CD14-positive monocyte (primary cell): ENCODE measurements around the gene PANK4. TPM values are rescaled to one million over a fixed set of nuclear protein-coding genes. Genes with fewer than 3 reads are reported as not detected.

Source experiments
- DNase-seq, 3 donors: peaks; one replicate each; pipeline ENCODE4 v3.0.0-alpha.2; 2011 to 2022
- H2AFZ ChIP-seq: 2 replicates; pipeline ENCODE4 v1.6.0; 2012; ENCODE audit warnings: mild to moderate bottlenecking, low read depth, low read length, inconsistent platforms; ENCODE audit not compliant: insufficient read depth, poor library complexity, severe bottlenecking
- H3K27ac ChIP-seq, 2 donors: 1 replicate in 1 of 2; 2 replicates in 1 of 2; pipeline ENCODE4 v1.5.1; 2012 to 2013; ENCODE audit warnings: low read length in 2 of 2, control low read depth in 1 of 2, inconsistent platforms in 1 of 2, low read depth in 1 of 2, mild to moderate bottlenecking in 1 of 2
- H3K27me3 ChIP-seq, 2 donors: one replicate each; pipeline versions ENCODE4 v1.6.0 to v1.6.1; 2011 to 2013; ENCODE audit warnings: low read length in 2 of 2; ENCODE audit not compliant: control insufficient read depth in 2 of 2, insufficient read depth in 2 of 2
- H3K36me3 ChIP-seq, 2 donors: replicated peaks in 1 of 2; 1 replicate in 1 of 2; 2 replicates in 1 of 2; pipeline versions ENCODE4 v1.5.1 to v1.6.1; 2012 to 2013; ENCODE audit warnings: low read length in 2 of 2, control low read depth in 1 of 2, inconsistent platforms in 1 of 2, mild to moderate bottlenecking in 1 of 2; ENCODE audit not compliant: insufficient read depth in 2 of 2, control insufficient read depth in 1 of 2
- H3K4me1 ChIP-seq, 2 donors: 1 replicate in 1 of 2; 2 replicates in 1 of 2; pipeline versions ENCODE4 v1.5.1 to v1.6.1; 2012 to 2013; ENCODE audit warnings: low read length in 2 of 2, control low read depth in 1 of 2, inconsistent platforms in 1 of 2, mild to moderate bottlenecking in 1 of 2, moderate library complexity in 1 of 2; ENCODE audit not compliant: insufficient read depth in 2 of 2, control insufficient read depth in 1 of 2
- H3K4me2 ChIP-seq: replicated peaks from 2 replicates; pipeline ENCODE3; 2012; ENCODE audit warnings: low read length, moderate library complexity, mild to moderate bottlenecking; ENCODE audit not compliant: poor library complexity, severe bottlenecking; ENCODE audit errors: extremely low read depth
- H3K4me3 ChIP-seq, 3 experiments: fragments of 200-600 bp in 1 of 3; sonication (generic) in 1 of 3; replicated peaks in 1 of 3; 1 replicate in 2 of 3; 2 replicates in 1 of 3; pipeline ENCODE4 v1.5.1; 2011 to 2013; ENCODE audit warnings: low read length in 3 of 3, mild to moderate bottlenecking in 3 of 3, control low read depth in 2 of 3, low read depth in 2 of 3, inconsistent platforms in 1 of 3, moderate library complexity in 1 of 3
- H3K79me2 ChIP-seq: 2 replicates; pipeline ENCODE4 v1.6.0; 2012; ENCODE audit warnings: mild to moderate bottlenecking, control low read depth, inconsistent platforms, low read length, moderate library complexity; ENCODE audit not compliant: insufficient read depth
- H3K9ac ChIP-seq: 2 replicates; pipeline ENCODE4 v1.6.0; 2017; ENCODE audit warnings: low read length, mild to moderate bottlenecking; ENCODE audit not compliant: insufficient read depth, poor library complexity, severe bottlenecking
- H3K9me3 ChIP-seq, 2 donors: replicated peaks in 1 of 2; 1 replicate in 1 of 2; 2 replicates in 1 of 2; pipeline versions ENCODE4 v1.5.1 to v1.6.1; 2012 to 2013; ENCODE audit warnings: low read length in 2 of 2, control low read depth in 1 of 2; ENCODE audit not compliant: control insufficient read depth in 1 of 2, insufficient read depth in 1 of 2
- H4K20me1 ChIP-seq: 2 replicates; pipeline ENCODE4 v1.6.0; 2012; ENCODE audit warnings: mild to moderate bottlenecking, low read length, control low read depth, moderate library complexity; ENCODE audit not compliant: insufficient read depth
- H3K27ac Mint-ChIP-seq, 7 donors: one replicate each; pipeline ENCODE4 v1.8.0; 2020; ENCODE audit warnings: mild to moderate bottlenecking in 7 of 7, mixed read lengths in 7 of 7, moderate library complexity in 6 of 7, inconsistent platforms in 2 of 7
- H3K27me3 Mint-ChIP-seq, 3 donors: one replicate each; pipeline ENCODE4 v1.8.0; 2021 to 2022; ENCODE audit warnings: low read depth in 3 of 3, mild to moderate bottlenecking in 3 of 3, mixed read lengths in 3 of 3, moderate library complexity in 3 of 3, inconsistent platforms in 1 of 3
- H3K36me3 Mint-ChIP-seq, 2 donors: one replicate each; pipeline ENCODE4 v1.8.0; 2020; ENCODE audit warnings: mixed read lengths in 2 of 2, inconsistent platforms in 1 of 2, mild to moderate bottlenecking in 1 of 2
- H3K4me1 Mint-ChIP-seq: one replicate; pipeline ENCODE4 v1.8.0; 2020; ENCODE audit warnings: mild to moderate bottlenecking, mixed read lengths
- H3K4me3 Mint-ChIP-seq, 2 donors: one replicate each; pipeline ENCODE4 v1.8.0; 2020; ENCODE audit warnings: mild to moderate bottlenecking in 2 of 2, mixed read lengths in 2 of 2, moderate library complexity in 1 of 2
- H3K9me3 Mint-ChIP-seq, 7 donors: one replicate each; pipeline ENCODE4 v1.8.0; 2020 to 2022; ENCODE audit warnings: mixed read lengths in 7 of 7, mild to moderate bottlenecking in 6 of 7, moderate library complexity in 6 of 7, inconsistent platforms in 2 of 7
- CTCF ChIP-seq: fragments of 200-600 bp; IDR thresholded peaks from one replicate; pipeline ENCODE4 v1.8.0; 2022; ENCODE audit warnings: antibody characterized with exemption, mild to moderate bottlenecking
- WGBS: methylation state at CpG from one replicate; pipeline ENCODE4 v1.1.5; 2013; ENCODE audit warnings: missing lambda C conversion rate; ENCODE audit not compliant: insufficient coverage; 5-methylcytosine and 5-hydroxymethylcytosine counted together
- intact Hi-C, 2 donors: fragments of 100-400 bp; cut with micrococcal nuclease; formaldehyde crosslinking; loops; one replicate each; pipeline versions ENCODE4 v1.15.0 to v1.15.1; 2023
- polyA plus RNA-seq, 3 donors: library from polyadenylated mRNA; depleted of rRNA in 1 of 3; unstranded in 2 of 3; stranded (reverse) in 1 of 3; fragments of 300-500 nt in 2 of 3; fragments of >200 nt in 1 of 3; fragmentation: Illumina TruSeq in 2 of 3; gene quantifications; 1 replicate in 2 of 3; 2 replicates in 1 of 3; pipeline ENCODE4 v1.2.3, GENCODE V29; 2012 to 2021

Gene PANK4
- polyA plus RNA-seq, 3 donors, result 11.9 to 30.2 (median 13.7) TPM

DNA sequence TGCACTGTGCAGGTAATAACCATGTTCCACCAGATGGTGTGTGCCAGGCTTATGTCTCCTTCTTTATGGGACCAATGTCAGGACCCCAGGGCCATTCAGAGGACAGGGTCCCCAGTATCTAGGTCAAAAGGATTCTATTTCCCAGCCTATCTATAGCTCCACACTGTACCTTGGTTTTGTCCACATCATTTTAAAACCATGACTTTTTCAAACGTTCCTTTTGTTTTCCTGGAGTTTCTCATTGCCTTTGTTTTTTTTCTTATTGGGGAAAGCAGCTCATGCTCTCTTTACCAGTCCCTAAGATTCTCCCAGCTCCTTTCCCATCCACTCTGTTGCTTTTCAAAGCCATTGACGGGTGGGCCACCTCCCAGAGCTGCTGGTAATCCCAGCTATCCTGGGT is 37.7 kb downstream of the PANK4 start:
- Histone ChIP-seq H3K4me3 (no peak overlapping the region), H3K27ac (no peak overlapping the region), H3K27me3 (no peaks in the 10 kb centered on the region), H3K9me3 (peaks cover 11 to 22% of the 10 kb centered on the region in 2 donors), H3K4me2 (no peak overlapping the region), H3K4me1 (no peaks in the 10 kb centered on the region), H3K9ac (no peak overlapping the region), H4K20me1 (no peaks in the 10 kb centered on the region), H3K36me3 (no peaks in the 10 kb centered on the region), H3K79me2 (no peaks in the 10 kb centered on the region), H2AFZ (no peak overlapping the region)
- no CpG with 5 or more reads among the region's 2 CpGs for WGBS
- Mint-ChIP-seq H3K4me1 (no peaks in the 10 kb centered on the region), H3K4me3 (no peak overlapping the region), H3K36me3 (no peaks in the 10 kb centered on the region), H3K27ac (no peak overlapping the region), H3K27me3 (peaks cover 1 to 12% (median 4%) of the 10 kb centered on the region in 3 donors), H3K9me3 (peaks cover 13 to 20% (median 16%) of the 10 kb centered on the region in 7 donors)
- no peak for TF ChIP-seq CTCF
- no peak for DNase-seq
- intact Hi-C loops, result no loop called here

DNA sequence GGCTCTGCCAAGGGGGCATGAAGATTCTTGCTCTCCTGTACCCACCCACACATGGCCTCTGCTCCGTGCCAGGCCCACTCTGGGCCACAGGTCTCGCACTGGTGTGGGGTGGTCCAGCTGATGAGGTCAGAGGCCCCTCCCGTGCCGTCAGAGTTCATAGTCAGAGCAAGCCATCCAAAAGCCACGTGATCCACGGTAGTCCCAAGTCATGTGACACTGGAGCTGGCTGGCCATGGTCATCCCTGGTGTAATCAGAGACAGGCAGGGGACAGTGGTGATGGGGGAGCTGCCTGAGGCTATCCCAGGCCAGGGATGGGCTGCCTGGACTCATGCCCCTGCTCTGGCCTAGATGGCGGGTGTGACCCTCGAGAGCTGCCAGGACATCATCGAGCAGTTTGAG is 39.8 kb downstream of the PANK4 start:
- Histone ChIP-seq H3K27me3 (no peaks in the 10 kb centered on the region), H3K4me2 (no peak overlapping the region), H3K79me2 (no peaks in the 10 kb centered on the region), H3K4me3 (no peak overlapping the region), H2AFZ (no peak overlapping the region), H3K36me3 (no peaks in the 10 kb centered on the region), H3K9me3 (peaks cover 11 to 22% of the 10 kb centered on the region in 2 donors), H3K9ac (no peak overlapping the region), H3K27ac (no peak overlapping the region), H4K20me1 (no peaks in the 10 kb centered on the region), H3K4me1 (no peaks in the 10 kb centered on the region)
- WGBS, result 89% methylated on average over 9 of the region's 9 CpGs
- TF ChIP-seq CTCF, result no peak
- Mint-ChIP-seq H3K36me3 (no peaks in the 10 kb centered on the region), H3K4me1 (no peaks in the 10 kb centered on the region), H3K27me3 (peaks cover 0 to 9% (median 2%) of the 10 kb centered on the region in 3 donors), H3K9me3 (peaks cover 13 to 20% (median 16%) of the 10 kb centered on the region in 7 donors), H3K4me3 (no peak overlapping the region), H3K27ac (no peak overlapping the region)
- DNase-seq, result no peak
- intact Hi-C loops, result no loop called here
